HG02870 (cell line): ENCODE results near the gene TTC29.
"Not testable (repeated sequence)": the region's sequence is repeated elsewhere in the genome, so short reads cannot be mapped to it uniquely, and the experiment has no call there.

Experiments used
- ATAC-seq: cut with Tn5 transposase; IDR thresholded peaks from one replicate; pipeline ENCODE4 v1.9.1; 2021; ENCODE audit warnings: mild to moderate bottlenecking, moderate library complexity; ENCODE audit not compliant: unreplicated experiment

TTC29 gene

GRCh38 chr4:146739182-146739581 lies 206.5 kb downstream of the TTC29 start:
- ATAC-seq = no peak

GRCh38 chr4:146723519-146723918 lies 222.1 kb downstream of the TTC29 start:
- not testable (repeated sequence) for ATAC-seq

GRCh38 chr4:146709956-146710355 lies 235.7 kb downstream of the TTC29 start:
- ATAC-seq = no peak

GRCh38 chr4:146699910-146700309 lies 245.8 kb downstream of the TTC29 start:
- ATAC-seq = no peak

GRCh38 chr4:146674829-146675570 lies 270.7 kb downstream of the TTC29 start:
- ATAC-seq = no peak

- ATAC-seq = not testable (repeated sequence)
Measured at GRCh38 chr4:146663968-146664311, 281.7 kb downstream of the TTC29 start.

GRCh38 chr4:146661367-146661766 lies 284.3 kb downstream of the TTC29 start:
- ATAC-seq = no peak
